ENCODE measurements around the gene TDRD12.

Gene TDRD12, protein sequence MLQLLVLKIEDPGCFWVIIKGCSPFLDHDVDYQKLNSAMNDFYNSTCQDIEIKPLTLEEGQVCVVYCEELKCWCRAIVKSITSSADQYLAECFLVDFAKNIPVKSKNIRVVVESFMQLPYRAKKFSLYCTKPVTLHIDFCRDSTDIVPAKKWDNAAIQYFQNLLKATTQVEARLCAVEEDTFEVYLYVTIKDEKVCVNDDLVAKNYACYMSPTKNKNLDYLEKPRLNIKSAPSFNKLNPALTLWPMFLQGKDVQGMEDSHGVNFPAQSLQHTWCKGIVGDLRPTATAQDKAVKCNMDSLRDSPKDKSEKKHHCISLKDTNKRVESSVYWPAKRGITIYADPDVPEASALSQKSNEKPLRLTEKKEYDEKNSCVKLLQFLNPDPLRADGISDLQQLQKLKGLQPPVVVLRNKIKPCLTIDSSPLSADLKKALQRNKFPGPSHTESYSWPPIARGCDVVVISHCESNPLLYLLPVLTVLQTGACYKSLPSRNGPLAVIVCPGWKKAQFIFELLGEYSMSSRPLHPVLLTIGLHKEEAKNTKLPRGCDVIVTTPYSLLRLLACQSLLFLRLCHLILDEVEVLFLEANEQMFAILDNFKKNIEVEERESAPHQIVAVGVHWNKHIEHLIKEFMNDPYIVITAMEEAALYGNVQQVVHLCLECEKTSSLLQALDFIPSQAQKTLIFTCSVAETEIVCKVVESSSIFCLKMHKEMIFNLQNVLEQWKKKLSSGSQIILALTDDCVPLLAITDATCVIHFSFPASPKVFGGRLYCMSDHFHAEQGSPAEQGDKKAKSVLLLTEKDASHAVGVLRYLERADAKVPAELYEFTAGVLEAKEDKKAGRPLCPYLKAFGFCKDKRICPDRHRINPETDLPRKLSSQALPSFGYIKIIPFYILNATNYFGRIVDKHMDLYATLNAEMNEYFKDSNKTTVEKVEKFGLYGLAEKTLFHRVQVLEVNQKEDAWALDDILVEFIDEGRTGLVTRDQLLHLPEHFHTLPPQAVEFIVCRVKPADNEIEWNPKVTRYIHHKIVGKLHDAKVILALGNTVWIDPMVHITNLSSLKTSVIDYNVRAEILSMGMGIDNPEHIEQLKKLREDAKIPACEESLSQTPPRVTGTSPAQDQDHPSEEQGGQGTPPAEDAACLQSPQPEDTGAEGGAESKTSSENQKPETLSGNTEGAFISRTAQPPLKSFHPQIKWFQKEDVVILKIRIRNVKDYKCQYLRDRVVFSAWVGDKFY (N-terminal part only)

GRCh38 chr19:32719611-32720059, at the start of gene TDRD12:
Gene TDRD12, plus strand, starts transcription at chr19:32719767. Its CDS starts 306 bp downstream, at chr19:32720073.
- no peak for DNase-seq

DNA sequence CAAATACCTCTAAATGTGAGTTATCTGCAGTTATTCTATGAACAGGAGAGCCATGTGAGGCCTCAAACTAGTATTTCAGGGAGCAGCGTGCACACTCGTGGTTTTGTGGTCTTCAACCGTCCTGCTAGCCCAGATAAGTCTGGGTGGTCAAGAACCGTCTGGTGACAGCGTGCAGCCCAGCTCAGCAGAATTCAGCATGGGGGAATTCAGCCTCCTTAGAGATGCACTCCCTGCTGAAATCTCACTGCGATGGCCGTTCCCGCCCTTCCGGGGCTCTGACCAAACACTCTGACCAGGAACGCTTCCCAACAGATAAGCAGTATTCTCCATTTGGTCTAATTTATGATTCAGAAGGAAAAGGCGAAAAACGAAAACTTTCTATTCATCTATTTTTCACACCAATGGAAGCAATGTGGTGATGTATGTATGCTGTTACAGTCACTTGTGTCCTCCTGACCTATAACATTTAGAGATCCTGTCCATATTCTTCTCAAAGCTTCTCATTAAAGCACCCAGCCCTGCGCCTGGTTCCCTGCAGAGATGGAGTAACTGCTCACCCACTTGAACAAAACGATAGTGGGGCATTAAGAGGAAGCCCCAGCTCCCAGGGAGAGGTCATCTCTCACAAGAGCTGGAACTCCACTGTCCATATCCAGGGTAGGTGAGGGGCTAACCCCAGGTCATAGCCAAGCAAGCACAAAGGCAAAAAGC, 47.5 kb upstream of the TDRD12 start:
- no peak for DNase-seq

- no peak for DNase-seq
Measured at GRCh38 chr19:32672841-32673240, 46.7 kb upstream of the TDRD12 start.

GRCh38 chr19:32673573-32673972, 46.0 kb upstream of the TDRD12 start:
- DNase-seq: no peak

GRCh38 chr19:32674153-32674930, 45.2 kb upstream of the TDRD12 start:
- peak in 1 of 3 experiments; percentile 41 for DNase-seq

DNA sequence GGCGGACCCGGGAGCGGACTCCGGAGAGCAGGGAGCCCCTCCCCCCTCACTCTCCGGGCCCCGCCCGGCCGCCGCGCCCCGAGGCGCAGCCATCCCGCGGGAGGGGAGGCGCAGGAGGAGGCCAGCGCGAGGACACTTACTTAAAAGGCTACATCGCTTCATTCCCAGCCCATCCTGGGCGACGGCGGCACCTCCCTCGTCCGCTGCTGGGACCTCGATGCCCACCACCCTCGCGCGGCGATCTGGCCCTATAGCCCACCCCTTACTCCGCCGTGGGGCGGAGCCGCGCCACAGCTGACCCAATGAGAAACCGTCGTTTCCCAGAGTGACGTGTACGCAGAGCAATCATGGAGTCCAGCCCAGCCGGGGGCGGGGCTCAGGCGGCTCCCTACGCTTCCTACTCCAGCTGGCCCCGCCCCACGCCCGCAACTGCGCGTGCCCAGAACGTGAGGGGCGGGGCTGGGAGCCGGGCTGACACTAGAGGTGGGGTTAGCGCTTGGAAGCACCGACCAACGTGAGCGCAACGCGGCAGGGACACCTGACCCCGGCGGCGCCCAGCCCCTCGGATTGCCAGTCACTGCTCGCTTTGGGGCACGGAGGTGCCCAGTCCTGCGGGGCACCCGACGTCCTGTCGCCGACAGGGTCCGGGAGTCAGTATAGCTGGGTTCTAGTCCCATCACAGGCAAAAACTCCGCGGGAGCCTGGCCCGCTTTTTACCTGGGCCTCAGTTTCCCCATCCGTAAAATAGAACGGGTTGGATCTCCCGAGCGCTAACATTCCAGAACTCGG, 44.4 kb upstream of the TDRD12 start, which contains the start of gene ANKRD27:
TSS of gene ANKRD27 (minus strand) at position 250 of the 789 bp plus-strand sequence. CDS start 16,165 bp downstream, outside the sequence.
- peak; percentile 96 to 99 (median 99) for DNase-seq

GRCh38 chr19:32675720-32676185, 43.8 kb upstream of the TDRD12 start, which contains the start of gene RGS9BP:
Gene RGS9BP, plus strand, starts transcription at chr19:32675848. Its CDS starts 416 bp downstream, at chr19:32676264.
- DNase-seq: peak in 2 of 3 experiments; percentile 55 to 79

- DNase-seq: peak; percentile 55 to 71 (median 62)
Measured at GRCh38 chr19:32676186-32676894, 43.2 kb upstream of the TDRD12 start.

GRCh38 chr19:32676895-32677359, 42.6 kb upstream of the TDRD12 start:
- DNase-seq: no peak

GRCh38 chr19:32677657-32678056, 41.9 kb upstream of the TDRD12 start:
- no peak for DNase-seq

- DNase-seq: no peak
Measured at GRCh38 chr19:32680986-32681385, 38.6 kb upstream of the TDRD12 start.

DNA sequence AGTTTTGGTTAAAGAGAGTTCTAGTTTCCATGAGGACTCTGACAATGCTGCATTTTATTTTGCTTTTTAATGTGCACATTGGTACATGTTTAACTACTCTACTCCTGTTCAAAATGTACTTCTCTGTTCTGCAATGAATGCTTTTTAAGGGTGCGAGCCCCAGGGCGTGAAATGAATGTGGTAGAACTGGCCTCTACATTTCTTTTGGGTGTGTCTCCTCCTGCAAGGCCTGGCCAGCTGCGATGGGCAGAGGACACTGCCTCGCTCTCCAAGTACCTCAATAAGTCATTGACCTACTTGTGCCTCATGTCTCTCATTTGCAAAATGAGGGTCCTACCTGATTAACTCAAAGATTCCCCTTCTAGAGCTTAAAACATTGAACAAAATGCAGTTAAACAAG, 37.2 kb upstream of the TDRD12 start:
- DNase-seq: no peak

DNA sequence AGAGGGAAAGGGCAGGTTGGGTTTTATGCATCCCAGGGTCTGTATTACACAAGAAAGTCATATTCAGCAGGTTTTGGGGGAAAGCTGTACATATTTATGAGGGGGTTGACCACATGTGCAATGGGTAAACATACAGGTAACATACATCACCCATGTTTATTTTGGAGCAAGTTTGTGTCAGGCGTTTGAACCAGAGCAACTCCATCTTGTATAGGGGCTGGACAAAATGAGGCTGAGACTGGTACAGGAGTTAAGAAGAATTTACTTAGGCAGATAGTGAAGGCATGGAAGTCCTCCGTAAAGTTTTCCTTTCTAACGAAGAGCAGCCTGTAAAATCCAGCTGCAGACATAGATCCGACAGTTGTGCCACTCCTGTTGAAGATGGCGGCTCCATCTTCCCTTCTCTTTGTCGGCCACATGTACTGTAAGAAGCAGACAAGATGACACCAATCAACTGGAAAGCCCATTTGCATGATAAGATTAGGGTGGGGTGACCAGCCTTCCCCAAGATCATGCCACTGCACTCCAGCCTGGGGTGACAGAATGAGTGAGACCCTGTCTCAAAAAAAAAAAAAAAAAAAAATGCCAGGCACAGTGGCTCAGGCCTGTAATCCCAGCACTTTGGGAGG, 32.6 kb upstream of the TDRD12 start:
- DNase-seq: no peak

DNA sequence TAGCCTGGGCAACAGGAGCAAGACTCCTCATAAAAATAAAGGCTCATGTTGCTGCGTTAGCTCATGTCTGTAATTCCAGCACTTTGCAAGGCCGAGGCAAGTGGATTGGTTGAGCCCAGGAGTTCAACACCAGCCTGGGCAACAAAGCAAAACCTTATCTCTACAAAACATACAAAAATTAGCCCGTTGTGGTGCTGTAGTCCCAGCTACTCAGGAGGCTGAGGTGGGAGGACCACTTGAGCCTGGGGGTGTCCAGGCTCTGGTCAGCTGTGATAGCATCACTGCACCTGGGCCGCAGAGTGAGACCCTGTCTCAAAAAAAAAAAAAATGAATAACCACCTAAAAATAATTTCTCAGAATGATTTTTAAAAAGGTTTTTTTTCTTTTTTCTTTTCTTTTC, 31.9 kb upstream of the TDRD12 start:
- no peak for DNase-seq

- no peak for DNase-seq
Measured at GRCh38 chr19:32688311-32688710, 31.3 kb upstream of the TDRD12 start.

- DNase-seq: peak; percentile 85 to 92 (median 87)
Measured at GRCh38 chr19:32691291-32691951, 28.1 kb upstream of the TDRD12 start, which contains the start of gene NUDT19. Gene NUDT19, plus strand, starts transcription at chr19:32691821. Its CDS starts 140 bp downstream, at chr19:32691961.

DNA sequence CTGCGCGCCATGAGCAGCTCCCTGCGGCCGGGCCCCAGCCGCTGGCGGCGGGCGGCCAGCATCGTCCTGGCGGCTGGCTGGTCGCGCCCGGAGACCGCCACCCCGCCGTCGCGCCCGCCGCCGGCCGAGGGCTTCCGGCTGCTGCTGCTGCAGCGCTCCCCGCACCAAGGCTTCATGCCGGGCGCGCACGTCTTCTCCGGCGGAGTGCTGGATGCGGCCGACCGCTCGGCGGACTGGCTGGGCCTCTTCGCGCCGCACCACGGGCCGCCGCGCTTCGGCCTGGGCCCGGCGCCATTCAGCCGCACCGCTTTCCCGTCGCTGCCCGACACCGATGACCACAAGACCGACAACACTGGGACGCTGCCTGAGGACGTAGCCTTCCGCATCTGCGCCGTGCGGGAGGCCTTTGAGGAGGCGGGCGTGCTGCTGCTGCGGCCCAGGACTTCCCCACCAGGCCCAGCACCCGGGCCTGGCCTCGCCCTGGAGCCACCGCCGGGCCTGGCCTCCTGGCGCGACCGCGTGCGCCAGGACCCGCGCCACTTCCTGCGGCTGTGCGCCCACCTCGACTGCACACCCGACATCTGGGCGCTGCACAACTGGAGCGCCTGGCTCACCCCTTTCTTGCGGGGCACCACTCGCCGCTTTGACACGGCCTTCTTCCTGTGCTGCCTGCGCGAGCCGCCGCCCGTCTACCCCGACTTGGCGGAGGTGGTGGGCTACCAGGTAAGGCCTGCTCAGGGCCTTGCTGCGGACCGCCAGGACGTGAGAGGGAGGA, 27.4 kb upstream of the TDRD12 start:
- peak; percentile 37 to 82 (median 75) for DNase-seq
